Muscle of back (tissue), 13 donors: ENCODE data around the gene GPR141. TPM values are rescaled to one million over a fixed set of nuclear protein-coding genes. Genes with fewer than 3 reads are reported as not detected.

Experiments used
- DNase-seq, 3 donors: peaks; one replicate each; pipeline versions ENCODE4 v3.0.0 to v3.0.0-alpha.2; 2013
- long read RNA-seq, 9 donors: transcript quantifications; one replicate each; lab custom pipeline, GENCODE V29; 2026
- polyA plus RNA-seq, 10 donors: library from polyadenylated mRNA; unstranded; fragments of 120-200 nt; gene quantifications; one replicate each; pipeline ENCODE4 v1.2.1, GENCODE V29; 2013; ENCODE audit not compliant: insufficient read length in 10 of 10

GPR141 gene, protein sequence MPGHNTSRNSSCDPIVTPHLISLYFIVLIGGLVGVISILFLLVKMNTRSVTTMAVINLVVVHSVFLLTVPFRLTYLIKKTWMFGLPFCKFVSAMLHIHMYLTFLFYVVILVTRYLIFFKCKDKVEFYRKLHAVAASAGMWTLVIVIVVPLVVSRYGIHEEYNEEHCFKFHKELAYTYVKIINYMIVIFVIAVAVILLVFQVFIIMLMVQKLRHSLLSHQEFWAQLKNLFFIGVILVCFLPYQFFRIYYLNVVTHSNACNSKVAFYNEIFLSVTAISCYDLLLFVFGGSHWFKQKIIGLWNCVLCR
- 1 to 10 TPM in 1 of 10 donors, under 1 TPM in 6, not detected in 3; 0.14 to 1.4 (median 0.54) TPM for polyA plus RNA-seq
- long read RNA-seq, donor 1 = 0 reads
- long read RNA-seq, donor 2 = 0 reads
- long read RNA-seq, donor 3 = 0 reads
- long read RNA-seq, donor 4 = 0 reads
- long read RNA-seq, donor 5 = 0 reads
- long read RNA-seq, donor 6 = 0 reads
- long read RNA-seq, donor 7 = 0 reads
- long read RNA-seq, donor 8 = 0 reads
- long read RNA-seq, donor 9 = 0 reads

- peak in 1 of 3 donors; percentile 36 for DNase-seq
These were observed at the start of gene GPR141 for GRCh38 chr7:37683246-37684120. TSS of gene GPR141 (plus strand) at chr7:37683766. CDS start at chr7:37740394, 56,628 bp downstream.

DNA sequence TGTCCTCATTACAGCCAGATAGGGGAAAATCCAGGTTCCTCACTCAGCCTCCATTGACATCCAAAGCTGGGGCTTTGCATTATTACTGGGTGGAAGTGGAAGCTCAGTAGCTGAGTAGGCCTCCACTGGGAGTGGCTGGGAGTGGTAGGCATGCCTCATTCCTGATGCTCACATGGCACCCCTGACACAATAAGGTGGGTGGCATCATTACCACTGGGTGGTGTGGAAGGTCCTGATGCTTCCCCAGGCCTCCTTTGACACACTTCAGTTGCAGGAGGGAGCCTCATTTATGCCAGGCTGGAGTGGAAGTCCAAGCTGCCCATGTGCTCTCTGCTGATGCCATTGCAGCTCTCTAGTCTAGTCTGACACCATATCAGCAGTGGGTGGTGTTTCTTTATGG, 48.2 kb upstream of the GPR141 start:
- no peak for DNase-seq

- DNase-seq = no peak
These were observed 41.5 kb upstream of the GPR141 start for GRCh38 chr7:37642028-37642540.

GRCh38 chr7:37643876-37644275, 39.7 kb upstream of the GPR141 start:
- peak in 2 of 3 donors; percentile 8 to 12 for DNase-seq

- DNase-seq = no peak
These were observed 38.1 kb upstream of the GPR141 start for GRCh38 chr7:37645282-37646050.

DNA sequence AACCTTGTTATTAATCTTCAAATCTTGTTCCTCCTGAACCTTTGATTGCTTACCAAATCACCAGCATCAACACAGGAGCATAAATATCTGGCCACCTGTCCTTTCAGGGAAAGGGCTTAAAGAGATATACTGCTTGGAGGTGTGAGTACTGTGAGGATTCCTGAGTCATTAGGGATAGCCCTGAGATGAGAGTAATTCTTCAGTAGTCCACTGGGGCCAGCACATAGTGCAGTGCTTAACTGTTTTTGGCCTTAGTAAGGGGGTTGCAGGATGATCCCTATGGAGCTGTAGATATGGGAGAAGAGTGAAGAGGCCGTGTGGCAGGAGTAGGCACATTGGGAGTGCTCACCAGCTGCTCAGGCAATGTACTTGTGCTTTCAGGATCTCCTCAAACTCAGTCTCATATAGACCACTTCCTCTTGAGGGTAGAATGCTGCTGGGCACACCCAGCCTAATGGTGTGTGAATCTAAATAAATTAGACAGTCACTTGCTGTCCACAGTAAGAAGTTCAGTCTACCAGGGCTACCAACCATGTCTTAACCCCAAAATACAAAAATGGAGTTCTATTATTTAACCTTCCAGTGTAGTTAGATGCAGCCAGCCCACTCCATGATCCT, 26.5 kb upstream of the GPR141 start:
- no peak for DNase-seq

- DNase-seq = no peak
These were observed 25.8 kb upstream of the GPR141 start for GRCh38 chr7:37657816-37658215.

DNA sequence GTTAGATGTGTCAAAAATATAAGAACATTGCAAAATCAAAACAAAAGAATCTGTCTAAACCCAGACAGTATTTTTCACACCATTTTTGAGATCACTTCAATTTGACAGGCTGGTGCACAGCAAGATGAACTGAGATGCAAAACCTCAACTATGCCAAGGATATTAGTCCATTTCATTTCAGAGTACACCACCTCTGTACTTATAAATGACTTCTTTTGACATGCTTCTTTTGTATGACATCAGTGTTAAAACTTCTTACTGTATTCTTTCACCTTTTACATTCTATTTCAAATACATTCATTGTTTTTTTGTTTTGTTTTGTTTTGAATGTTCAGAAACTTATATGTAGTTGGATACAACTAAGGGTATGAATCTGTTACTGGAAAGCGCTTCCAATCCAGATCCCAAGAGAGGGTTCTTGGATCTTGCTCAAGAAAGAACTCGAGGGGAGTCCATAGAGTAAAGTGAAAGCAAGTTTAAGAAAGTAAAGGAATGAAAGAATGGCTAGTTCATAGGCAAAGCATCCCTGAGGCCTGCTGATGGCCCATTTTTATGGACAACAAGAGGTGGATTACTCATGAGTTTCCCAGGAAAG, 23.5 kb upstream of the GPR141 start:
- peak in 2 of 3 donors; percentile 41 to 53 for DNase-seq

- DNase-seq = no peak
These were observed 23.0 kb upstream of the GPR141 start for GRCh38 chr7:37660614-37661013.

GRCh38 chr7:37663693-37664092, 19.9 kb upstream of the GPR141 start:
- no peak for DNase-seq

GRCh38 chr7:37665352-37666022, 18.1 kb upstream of the GPR141 start:
- DNase-seq = no peak

GRCh38 chr7:37666026-37666799, 17.4 kb upstream of the GPR141 start:
- no peak for DNase-seq

DNA sequence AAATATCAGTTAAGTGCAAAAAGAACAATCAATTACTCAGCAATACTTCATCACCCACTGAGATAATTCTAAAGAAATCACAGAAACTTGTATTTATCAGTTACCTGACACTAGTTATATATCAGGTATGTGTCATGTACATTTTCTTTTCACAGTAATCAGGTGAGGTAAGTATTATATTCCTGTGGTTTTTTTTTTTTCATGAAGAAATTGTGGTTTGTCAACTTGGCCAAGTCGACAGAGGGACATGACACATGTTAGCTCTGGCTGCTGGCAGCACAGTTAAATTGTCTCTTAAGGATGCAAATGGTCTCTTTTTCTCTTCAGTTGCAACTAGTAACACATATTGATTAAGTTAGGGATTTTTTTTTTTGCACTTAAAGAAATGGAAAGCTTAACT, 13.7 kb upstream of the GPR141 start:
- no peak for DNase-seq

- DNase-seq = no peak
These were observed 13.1 kb upstream of the GPR141 start for GRCh38 chr7:37670436-37670835.

GRCh38 chr7:37671876-37672275, 11.7 kb upstream of the GPR141 start:
- no peak for DNase-seq

- DNase-seq = no peak
These were observed 10.6 kb upstream of the GPR141 start for GRCh38 chr7:37672926-37673325.

- no peak for DNase-seq
These were observed 10.0 kb upstream of the GPR141 start for GRCh38 chr7:37673523-37673922.

DNA sequence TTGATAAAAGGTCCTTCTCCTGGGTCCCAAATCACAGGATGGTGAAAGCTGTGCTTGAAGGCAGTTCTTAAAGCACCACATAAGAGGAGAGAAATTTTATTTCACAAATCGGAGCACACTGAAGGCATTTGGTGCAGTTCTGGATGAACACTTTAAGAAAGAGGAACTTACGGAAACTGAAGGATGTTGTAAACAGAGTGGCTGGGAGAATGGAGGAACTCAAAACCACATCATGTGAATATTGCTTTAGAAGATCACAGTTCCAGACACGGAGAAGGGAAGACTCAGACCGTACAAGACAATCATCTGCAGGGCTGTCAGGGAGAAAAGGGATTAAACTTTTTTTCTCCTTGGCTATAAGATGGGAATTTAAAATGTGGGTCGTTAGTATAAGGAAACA, 9.0 kb upstream of the GPR141 start:
- peak in 1 of 3 donors; percentile 14 for DNase-seq

- DNase-seq = no peak
These were observed 7.8 kb upstream of the GPR141 start for GRCh38 chr7:37675749-37676148.
